Right atrium auricular region (tissue), 2 donors: ENCODE data around the gene KIFAP3. TPM values are rescaled to one million over a fixed set of nuclear protein-coding genes. Genes with fewer than 3 reads are reported as not detected.

Source experiments
- DNase-seq: peaks from one replicate; pipeline ENCODE4 v3.0.0-alpha.2; 2019; ENCODE audit warnings: low spot score
- H3K27ac ChIP-seq, 2 donors: fragments of 200-600 bp; sonication (generic); 1 replicate in 1 of 2; 2 replicates in 1 of 2; pipeline ENCODE4 v1.5.1; 2016 to 2019
- H3K27me3 ChIP-seq, 2 donors: fragments of 200-600 bp; sonication (generic); one replicate each; pipeline versions ENCODE4 v1.5.1 to v1.6.0; 2017 to 2019
- H3K36me3 ChIP-seq: fragments of 200-600 bp; sonication (generic); one replicate; pipeline ENCODE4 v1.5.1; 2016
- H3K4me1 ChIP-seq, 2 donors: fragments of 200-600 bp; sonication (generic); one replicate each; pipeline versions ENCODE4 v1.5.1 to v1.6.0; 2017 to 2019
- H3K4me3 ChIP-seq, 2 donors: fragments of 200-600 bp; sonication (generic); 1 replicate in 1 of 2; 2 replicates in 1 of 2; pipeline ENCODE4 v1.5.1; 2017 to 2019; ENCODE audit warnings: mild to moderate bottlenecking in 1 of 2, moderate library complexity in 1 of 2
- H3K9me3 ChIP-seq, 2 donors: fragments of 200-600 bp; sonication (generic); one replicate each; pipeline ENCODE4 v1.5.1; 2019
- CTCF ChIP-seq, 2 donors: fragments of 200-600 bp; sonication (generic); IDR thresholded peaks; one replicate each; pipeline ENCODE4 v1.5.1; 2019; ENCODE audit warnings: antibody characterized with exemption in 2 of 2
- total RNA-seq, 2 donors: library from RNA; depleted of rRNA; stranded (reverse); fragments of >200 nt; gene quantifications; one replicate each; pipeline ENCODE4 v1.1.0, GENCODE V29; 2016

KIFAP3 gene
- total RNA-seq, 2 donors from 2014 or later = 52.3 to 62.2 TPM

- H3K27ac ChIP-seq = no peak overlapping the region
- peaks cover 35% of the 10 kb centered on the region for H3K36me3 ChIP-seq
- H3K4me3 ChIP-seq = no peak overlapping the region
- H3K4me1 ChIP-seq = peaks cover 0 to 10% of the 10 kb centered on the region in 2 donors
- no peak for TF ChIP-seq CTCF (IDR thresholded peaks at IDR 0.05)
- H3K27me3 ChIP-seq = no peaks in the 10 kb centered on the region
- H3K9me3 ChIP-seq = no peaks in the 10 kb centered on the region
- no peak for DNase-seq
Measured at GRCh38 chr1:169886422-169886821, 188.1 kb downstream of the KIFAP3 start.

- no peak for TF ChIP-seq CTCF (IDR thresholded peaks at IDR 0.05)
Measured at GRCh38 chr1:169885207-169885606, 189.3 kb downstream of the KIFAP3 start.

GRCh38 chr1:169884634-169885033 is 189.9 kb downstream of the KIFAP3 start:
- no peak overlapping the region for H3K27ac ChIP-seq
- H3K27me3 ChIP-seq = no peaks in the 10 kb centered on the region
- TF ChIP-seq CTCF (IDR thresholded peaks at IDR 0.05) = no peak
- peaks cover 35% of the 10 kb centered on the region for H3K36me3 ChIP-seq
- no peaks in the 10 kb centered on the region for H3K4me1 ChIP-seq
- H3K4me3 ChIP-seq = no peak overlapping the region
- no peaks in the 10 kb centered on the region for H3K9me3 ChIP-seq
- no peak for DNase-seq

More at GRCh38 chr1:169885207-169885606, 189.3 kb downstream of the KIFAP3 start:
- no peak for DNase-seq
- Histone ChIP-seq H3K9me3 (no peaks in the 10 kb centered on the region), H3K27ac (no peak overlapping the region), H3K27me3 (no peaks in the 10 kb centered on the region), H3K36me3 (peaks cover 35% of the 10 kb centered on the region), H3K4me3 (no peak overlapping the region), H3K4me1 (no peaks in the 10 kb centered on the region)

GRCh38 chr1:169882039-169882511 is 192.4 kb downstream of the KIFAP3 start:
- no peak for DNase-seq
- Histone ChIP-seq H3K4me3 (no peak overlapping the region), H3K27ac (no peak overlapping the region), H3K9me3 (no peaks in the 10 kb centered on the region), H3K36me3 (peaks cover 23% of the 10 kb centered on the region), H3K27me3 (no peaks in the 10 kb centered on the region), H3K4me1 (peaks cover 0 to 11% of the 10 kb centered on the region in 2 donors)
- TF ChIP-seq CTCF (IDR thresholded peaks at IDR 0.05) = no peak

- H3K4me1 ChIP-seq = peaks cover 0 to 11% of the 10 kb centered on the region in 2 donors
- H3K27ac ChIP-seq = no peak overlapping the region
- H3K9me3 ChIP-seq = no peaks in the 10 kb centered on the region
- H3K36me3 ChIP-seq = peaks cover 33% of the 10 kb centered on the region
- no peaks in the 10 kb centered on the region for H3K27me3 ChIP-seq
- H3K4me3 ChIP-seq = no peak overlapping the region
- DNase-seq = no peak
- TF ChIP-seq CTCF (IDR thresholded peaks at IDR 0.05) = no peak
Measured at GRCh38 chr1:169879034-169879840, 195.3 kb downstream of the KIFAP3 start.
